ENCODE measurements around the gene ROBO2. TPM values are rescaled to one million over a fixed set of nuclear protein-coding genes. Genes with fewer than 3 reads are reported as not detected.

Gene ROBO2
- polyA plus RNA-seq, 1 donor from 2014 or later, result 55.5 TPM

DNA sequence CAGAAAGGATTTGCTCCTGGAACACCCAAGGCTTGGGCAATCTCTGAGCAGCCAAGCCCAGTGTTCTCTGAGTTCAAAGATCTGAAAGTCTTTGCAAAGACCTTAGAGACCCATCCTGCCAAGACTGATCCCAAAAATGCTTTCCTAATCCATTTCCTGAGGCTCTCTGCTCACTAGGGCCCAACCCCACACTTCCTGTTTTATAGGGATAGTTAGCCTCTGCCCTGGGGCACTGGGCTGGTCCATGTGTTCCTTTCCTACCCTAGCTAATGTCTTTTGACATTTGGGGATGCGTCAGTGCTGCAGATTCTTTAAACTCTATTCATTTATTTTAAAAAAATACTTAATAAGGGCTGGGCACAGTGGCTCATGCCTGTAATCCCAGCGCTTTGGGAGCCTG is 372.7 kb downstream of the ROBO2 start:
- H3K36me3 ChIP-seq (ENCODE audit: insufficient read depth, low read length), result no peaks in the 10 kb centered on the region
- no peak overlapping the region for H3K4me2 ChIP-seq (ENCODE audit: low read length)
- TF ChIP-seq EZH2 (IDR thresholded peaks at IDR 0.05; ENCODE audit: borderline replicate concordance, insufficient read depth, low read length, poor library complexity, severe bottlenecking), result no peak
- no peak for TF ChIP-seq POLR2AphosphoS5 (IDR thresholded peaks at IDR 0.05)
- TF ChIP-seq TAF1 (IDR thresholded peaks at IDR 0.05; ENCODE audit: low read depth), result no peak
- TF ChIP-seq, protein P1, sequence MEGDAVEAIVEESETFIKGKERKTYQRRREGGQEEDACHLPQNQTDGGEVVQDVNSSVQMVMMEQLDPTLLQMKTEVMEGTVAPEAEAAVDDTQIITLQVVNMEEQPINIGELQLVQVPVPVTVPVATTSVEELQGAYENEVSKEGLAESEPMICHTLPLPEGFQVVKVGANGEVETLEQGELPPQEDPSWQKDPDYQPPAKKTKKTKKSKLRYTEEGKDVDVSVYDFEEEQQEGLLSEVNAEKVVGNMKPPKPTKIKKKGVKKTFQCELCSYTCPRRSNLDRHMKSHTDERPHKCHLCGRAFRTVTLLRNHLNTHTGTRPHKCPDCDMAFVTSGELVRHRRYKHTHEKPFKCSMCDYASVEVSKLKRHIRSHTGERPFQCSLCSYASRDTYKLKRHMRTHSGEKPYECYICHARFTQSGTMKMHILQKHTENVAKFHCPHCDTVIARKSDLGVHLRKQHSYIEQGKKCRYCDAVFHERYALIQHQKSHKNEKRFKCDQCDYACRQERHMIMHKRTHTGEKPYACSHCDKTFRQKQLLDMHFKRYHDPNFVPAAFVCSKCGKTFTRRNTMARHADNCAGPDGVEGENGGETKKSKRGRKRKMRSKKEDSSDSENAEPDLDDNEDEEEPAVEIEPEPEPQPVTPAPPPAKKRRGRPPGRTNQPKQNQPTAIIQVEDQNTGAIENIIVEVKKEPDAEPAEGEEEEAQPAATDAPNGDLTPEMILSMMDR (IDR thresholded peaks at IDR 0.05; ENCODE audit: poor library complexity, severe bottlenecking), result no peak
- TF ChIP-seq RAD21 (conservative IDR thresholded peaks at IDR 0.05), result no peak
- TF ChIP-seq EP300 (conservative IDR thresholded peaks at IDR 0.05; ENCODE audit: poor library complexity, severe bottlenecking), result no peak
- no peak for TF ChIP-seq SMC3 (conservative IDR thresholded peaks at IDR 0.05; ENCODE audit: poor library complexity)
- TF ChIP-seq, protein P2, sequence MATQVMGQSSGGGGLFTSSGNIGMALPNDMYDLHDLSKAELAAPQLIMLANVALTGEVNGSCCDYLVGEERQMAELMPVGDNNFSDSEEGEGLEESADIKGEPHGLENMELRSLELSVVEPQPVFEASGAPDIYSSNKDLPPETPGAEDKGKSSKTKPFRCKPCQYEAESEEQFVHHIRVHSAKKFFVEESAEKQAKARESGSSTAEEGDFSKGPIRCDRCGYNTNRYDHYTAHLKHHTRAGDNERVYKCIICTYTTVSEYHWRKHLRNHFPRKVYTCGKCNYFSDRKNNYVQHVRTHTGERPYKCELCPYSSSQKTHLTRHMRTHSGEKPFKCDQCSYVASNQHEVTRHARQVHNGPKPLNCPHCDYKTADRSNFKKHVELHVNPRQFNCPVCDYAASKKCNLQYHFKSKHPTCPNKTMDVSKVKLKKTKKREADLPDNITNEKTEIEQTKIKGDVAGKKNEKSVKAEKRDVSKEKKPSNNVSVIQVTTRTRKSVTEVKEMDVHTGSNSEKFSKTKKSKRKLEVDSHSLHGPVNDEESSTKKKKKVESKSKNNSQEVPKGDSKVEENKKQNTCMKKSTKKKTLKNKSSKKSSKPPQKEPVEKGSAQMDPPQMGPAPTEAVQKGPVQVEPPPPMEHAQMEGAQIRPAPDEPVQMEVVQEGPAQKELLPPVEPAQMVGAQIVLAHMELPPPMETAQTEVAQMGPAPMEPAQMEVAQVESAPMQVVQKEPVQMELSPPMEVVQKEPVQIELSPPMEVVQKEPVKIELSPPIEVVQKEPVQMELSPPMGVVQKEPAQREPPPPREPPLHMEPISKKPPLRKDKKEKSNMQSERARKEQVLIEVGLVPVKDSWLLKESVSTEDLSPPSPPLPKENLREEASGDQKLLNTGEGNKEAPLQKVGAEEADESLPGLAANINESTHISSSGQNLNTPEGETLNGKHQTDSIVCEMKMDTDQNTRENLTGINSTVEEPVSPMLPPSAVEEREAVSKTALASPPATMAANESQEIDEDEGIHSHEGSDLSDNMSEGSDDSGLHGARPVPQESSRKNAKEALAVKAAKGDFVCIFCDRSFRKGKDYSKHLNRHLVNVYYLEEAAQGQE (IDR thresholded peaks at IDR 0.05; ENCODE audit: borderline replicate concordance), result no peak
- TF ChIP-seq MXI1 (conservative IDR thresholded peaks at IDR 0.05; ENCODE audit: poor library complexity, severe bottlenecking), result no peak

DNA sequence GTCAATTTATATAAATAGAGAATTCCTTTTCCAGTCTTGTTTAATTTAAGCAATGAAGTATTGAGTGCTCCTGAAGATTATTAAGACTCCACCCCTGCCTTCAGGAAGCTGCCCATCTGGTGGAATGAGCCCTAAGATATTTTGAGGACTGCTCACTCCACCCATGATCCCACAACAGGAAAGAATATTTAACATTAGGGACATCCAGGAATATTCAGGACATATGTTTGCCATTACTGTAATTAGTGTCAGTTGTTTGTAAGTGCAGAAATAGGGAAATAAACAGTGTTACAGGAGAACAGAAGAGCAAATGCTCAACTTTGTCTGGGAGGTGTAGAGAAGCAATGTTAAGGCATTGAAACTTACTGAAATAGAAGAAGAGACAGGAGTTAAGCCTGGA is 375.0 kb downstream of the ROBO2 start:
- H2AFZ ChIP-seq (ENCODE audit: low read depth, low read length), result no peak overlapping the region
- H3K79me2 ChIP-seq (replicated peaks; ENCODE audit: insufficient read depth, low read length), result no peaks in the 10 kb centered on the region
- H3K9me2 ChIP-seq (ENCODE audit: insufficient read depth, low read length), result no peaks in the 10 kb centered on the region
- H3K27me3 ChIP-seq (ENCODE audit: insufficient read depth, low read depth, low read length), result no peaks in the 10 kb centered on the region
- no peaks in the 10 kb centered on the region for H3F3A ChIP-seq (ENCODE audit: insufficient read depth, low read length, poor library complexity, severe bottlenecking)
- H3K9me3 ChIP-seq (ENCODE audit: low read length), result no peaks in the 10 kb centered on the region
- TF ChIP-seq RAD21 (conservative IDR thresholded peaks at IDR 0.05), result no peak
- no peak for TF ChIP-seq POLR2AphosphoS5 (IDR thresholded peaks at IDR 0.05)
- TF ChIP-seq, protein P2 (IDR thresholded peaks at IDR 0.05; ENCODE audit: borderline replicate concordance), result no peak
- no peak for TF ChIP-seq EP300 (conservative IDR thresholded peaks at IDR 0.05; ENCODE audit: poor library complexity, severe bottlenecking)
- TF ChIP-seq MXI1 (conservative IDR thresholded peaks at IDR 0.05; ENCODE audit: poor library complexity, severe bottlenecking), result no peak
- TF ChIP-seq, protein P1 (IDR thresholded peaks at IDR 0.05; ENCODE audit: poor library complexity, severe bottlenecking), result no peak
- TF ChIP-seq TAF1 (IDR thresholded peaks at IDR 0.05; ENCODE audit: low read depth), result no peak
- H4K20me1 ChIP-seq (ENCODE audit: insufficient read depth), result no peaks in the 10 kb centered on the region
- no peak overlapping the region for H3K4me2 ChIP-seq (ENCODE audit: low read length)
- H3K9ac ChIP-seq (ENCODE audit: low read length), result no peak overlapping the region
- H3K36me3 ChIP-seq (ENCODE audit: insufficient read depth, low read length), result no peaks in the 10 kb centered on the region
- H3K27ac ChIP-seq (ENCODE audit: low read length), result no peak overlapping the region
- no peak overlapping the region for H3K4me3 ChIP-seq (ENCODE audit: low read length)

More for the DNA sequence above, 372.7 kb downstream of the ROBO2 start:
- H3K27me3 ChIP-seq (ENCODE audit: insufficient read depth, low read depth, low read length), result no peaks in the 10 kb centered on the region
- no peaks in the 10 kb centered on the region for H3K9me3 ChIP-seq (ENCODE audit: low read length)
- H3K27ac ChIP-seq (ENCODE audit: low read length), result no peak overlapping the region
- H3K9me2 ChIP-seq (ENCODE audit: insufficient read depth, low read length), result no peaks in the 10 kb centered on the region
- no peak overlapping the region for H3K4me3 ChIP-seq (ENCODE audit: low read length)
- no peaks in the 10 kb centered on the region for H4K20me1 ChIP-seq (ENCODE audit: insufficient read depth)
- no peak overlapping the region for H2AFZ ChIP-seq (ENCODE audit: low read depth, low read length)
- H3K9ac ChIP-seq (ENCODE audit: low read length), result no peak overlapping the region
- no peaks in the 10 kb centered on the region for H3F3A ChIP-seq (ENCODE audit: insufficient read depth, low read length, poor library complexity, severe bottlenecking)
- no peaks in the 10 kb centered on the region for H3K79me2 ChIP-seq (replicated peaks; ENCODE audit: insufficient read depth, low read length)
